ENCODE results near the gene DOK4.

GRCh38 chr16:57447186-57447962 is 38.9 kb downstream of the DOK4 start, which contains the start of the genes CIAPIN1 and COQ9:
- TF ChIP-seq ZNF274 (IDR thresholded peaks at IDR 0.05; ENCODE audit: low read depth, low read length) (no peak), YY1 (IDR thresholded peaks at IDR 0.05; ENCODE audit: insufficient read depth, insufficient read length) (peak; percentile 94)

Measured in NT2/D1 (cell line).